ENCODE results near the gene IL27RA.

DNA sequence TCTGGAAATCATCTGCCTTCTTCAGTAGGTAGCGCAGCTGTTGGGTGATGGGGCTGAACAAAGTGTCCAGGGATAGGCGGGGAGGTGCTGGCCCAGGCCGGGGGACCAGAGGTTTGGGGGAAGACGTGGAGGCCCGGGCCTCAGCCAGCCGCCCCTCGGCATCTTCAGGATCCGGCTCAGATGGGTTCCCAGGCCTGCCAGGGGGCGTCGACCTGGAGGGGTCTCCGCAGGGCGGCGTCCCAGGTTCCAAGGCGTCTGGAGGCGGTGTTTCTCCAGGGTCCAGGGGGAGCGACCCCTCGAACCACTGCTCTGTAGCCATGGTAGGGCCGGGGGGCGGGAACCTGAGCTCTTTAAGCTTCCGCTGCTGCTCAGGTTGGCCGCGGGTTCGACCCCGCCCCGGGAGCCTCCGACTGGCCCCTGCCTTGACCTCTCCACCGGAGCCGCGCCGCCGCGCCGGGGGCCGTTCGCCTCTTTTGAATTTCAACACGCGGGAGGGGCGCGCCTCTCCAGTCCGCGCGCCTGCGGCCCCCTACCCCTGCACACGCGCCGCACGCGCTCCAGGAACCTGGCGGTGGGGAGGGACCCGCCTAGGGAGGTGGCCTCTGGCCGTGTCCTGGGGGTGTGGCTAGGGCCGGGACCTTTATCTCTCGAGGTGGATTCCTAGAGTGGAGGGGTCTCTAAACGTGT is 53.9 kb downstream of the IL27RA start, which contains the start of gene C19orf67:
- TF ChIP-seq, protein P1, sequence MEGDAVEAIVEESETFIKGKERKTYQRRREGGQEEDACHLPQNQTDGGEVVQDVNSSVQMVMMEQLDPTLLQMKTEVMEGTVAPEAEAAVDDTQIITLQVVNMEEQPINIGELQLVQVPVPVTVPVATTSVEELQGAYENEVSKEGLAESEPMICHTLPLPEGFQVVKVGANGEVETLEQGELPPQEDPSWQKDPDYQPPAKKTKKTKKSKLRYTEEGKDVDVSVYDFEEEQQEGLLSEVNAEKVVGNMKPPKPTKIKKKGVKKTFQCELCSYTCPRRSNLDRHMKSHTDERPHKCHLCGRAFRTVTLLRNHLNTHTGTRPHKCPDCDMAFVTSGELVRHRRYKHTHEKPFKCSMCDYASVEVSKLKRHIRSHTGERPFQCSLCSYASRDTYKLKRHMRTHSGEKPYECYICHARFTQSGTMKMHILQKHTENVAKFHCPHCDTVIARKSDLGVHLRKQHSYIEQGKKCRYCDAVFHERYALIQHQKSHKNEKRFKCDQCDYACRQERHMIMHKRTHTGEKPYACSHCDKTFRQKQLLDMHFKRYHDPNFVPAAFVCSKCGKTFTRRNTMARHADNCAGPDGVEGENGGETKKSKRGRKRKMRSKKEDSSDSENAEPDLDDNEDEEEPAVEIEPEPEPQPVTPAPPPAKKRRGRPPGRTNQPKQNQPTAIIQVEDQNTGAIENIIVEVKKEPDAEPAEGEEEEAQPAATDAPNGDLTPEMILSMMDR (IDR thresholded peaks at IDR 0.05): no peak
- TF ChIP-seq POLR2AphosphoS5 (IDR thresholded peaks at IDR 0.05; ENCODE audit: low read depth, low read length): no peak
- TF ChIP-seq, protein P2, sequence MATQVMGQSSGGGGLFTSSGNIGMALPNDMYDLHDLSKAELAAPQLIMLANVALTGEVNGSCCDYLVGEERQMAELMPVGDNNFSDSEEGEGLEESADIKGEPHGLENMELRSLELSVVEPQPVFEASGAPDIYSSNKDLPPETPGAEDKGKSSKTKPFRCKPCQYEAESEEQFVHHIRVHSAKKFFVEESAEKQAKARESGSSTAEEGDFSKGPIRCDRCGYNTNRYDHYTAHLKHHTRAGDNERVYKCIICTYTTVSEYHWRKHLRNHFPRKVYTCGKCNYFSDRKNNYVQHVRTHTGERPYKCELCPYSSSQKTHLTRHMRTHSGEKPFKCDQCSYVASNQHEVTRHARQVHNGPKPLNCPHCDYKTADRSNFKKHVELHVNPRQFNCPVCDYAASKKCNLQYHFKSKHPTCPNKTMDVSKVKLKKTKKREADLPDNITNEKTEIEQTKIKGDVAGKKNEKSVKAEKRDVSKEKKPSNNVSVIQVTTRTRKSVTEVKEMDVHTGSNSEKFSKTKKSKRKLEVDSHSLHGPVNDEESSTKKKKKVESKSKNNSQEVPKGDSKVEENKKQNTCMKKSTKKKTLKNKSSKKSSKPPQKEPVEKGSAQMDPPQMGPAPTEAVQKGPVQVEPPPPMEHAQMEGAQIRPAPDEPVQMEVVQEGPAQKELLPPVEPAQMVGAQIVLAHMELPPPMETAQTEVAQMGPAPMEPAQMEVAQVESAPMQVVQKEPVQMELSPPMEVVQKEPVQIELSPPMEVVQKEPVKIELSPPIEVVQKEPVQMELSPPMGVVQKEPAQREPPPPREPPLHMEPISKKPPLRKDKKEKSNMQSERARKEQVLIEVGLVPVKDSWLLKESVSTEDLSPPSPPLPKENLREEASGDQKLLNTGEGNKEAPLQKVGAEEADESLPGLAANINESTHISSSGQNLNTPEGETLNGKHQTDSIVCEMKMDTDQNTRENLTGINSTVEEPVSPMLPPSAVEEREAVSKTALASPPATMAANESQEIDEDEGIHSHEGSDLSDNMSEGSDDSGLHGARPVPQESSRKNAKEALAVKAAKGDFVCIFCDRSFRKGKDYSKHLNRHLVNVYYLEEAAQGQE (IDR thresholded peaks at IDR 0.05; ENCODE audit: insufficient read depth in 1 of 2, low read depth in 2 of 2, low read length in 1 of 2): no peak

Measured in Panc1 (cell line).